SU-DHL-6 (cell line): ENCODE data around the gene PTCRA.

Experiments used
- EZH2phosphoT487 ChIP-seq: fragments of 200-600 bp; sonication (generic), shearing (Covaris generic); conservative IDR thresholded peaks from 2 replicates; pipeline ENCODE4 v1.6.1; 2018; ENCODE audit warnings: mild to moderate bottlenecking, antibody characterized with exemption, low read length, moderate library complexity, mixed read lengths
- TF ChIP-seq, protein P1 (sequence below): fragments of 200-600 bp; sonication (generic); IDR thresholded peaks from one replicate; pipeline ENCODE4 v1.5.1; 2017; ENCODE audit warnings: antibody characterized with exemption, mild to moderate bottlenecking, low read length, moderate library complexity; ENCODE audit not compliant: insufficient read depth, poor library complexity, severe bottlenecking

DNA sequence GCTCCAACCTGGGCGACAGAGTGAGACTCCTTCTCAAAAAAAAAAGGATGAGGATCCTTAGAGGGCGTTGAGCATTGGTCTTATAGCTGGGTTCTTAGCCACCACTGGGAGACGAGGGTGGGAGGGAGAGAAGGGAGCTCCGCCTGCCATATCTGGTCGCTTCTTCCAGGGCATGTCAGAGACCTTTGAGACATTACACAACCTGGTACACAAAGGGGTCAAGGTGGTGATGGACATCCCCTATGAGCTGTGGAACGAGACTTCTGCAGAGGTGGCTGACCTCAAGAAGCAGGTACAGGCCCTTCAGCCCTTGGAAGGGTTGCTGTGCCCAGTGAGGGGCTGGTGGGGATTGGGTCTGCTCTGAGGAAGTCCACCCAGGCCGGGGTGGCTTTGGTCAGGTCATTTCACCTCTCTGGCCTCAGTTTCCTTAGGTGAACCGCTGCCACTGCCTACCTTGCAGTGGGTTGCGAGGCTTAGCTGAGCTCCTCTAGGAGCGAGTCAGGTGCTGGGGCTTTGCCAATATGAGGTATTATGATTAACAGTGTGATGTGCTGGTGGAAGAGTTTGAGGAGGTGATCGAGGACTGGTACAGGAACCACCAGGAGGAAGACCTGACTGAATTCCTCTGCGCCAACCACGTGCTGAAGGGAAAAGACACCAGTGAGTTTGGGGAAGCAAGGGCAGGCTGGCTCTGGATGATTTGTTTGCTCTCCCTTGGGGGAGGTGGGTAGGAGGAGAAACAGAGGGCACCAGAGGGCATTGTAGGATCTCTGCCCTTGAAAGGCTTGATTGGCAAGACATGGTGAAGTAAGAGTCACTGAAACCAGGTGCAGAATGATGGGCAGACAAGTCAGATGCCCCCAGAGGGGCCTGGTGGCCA, 21.9 kb downstream of the PTCRA start:
- TF ChIP-seq, protein P1, sequence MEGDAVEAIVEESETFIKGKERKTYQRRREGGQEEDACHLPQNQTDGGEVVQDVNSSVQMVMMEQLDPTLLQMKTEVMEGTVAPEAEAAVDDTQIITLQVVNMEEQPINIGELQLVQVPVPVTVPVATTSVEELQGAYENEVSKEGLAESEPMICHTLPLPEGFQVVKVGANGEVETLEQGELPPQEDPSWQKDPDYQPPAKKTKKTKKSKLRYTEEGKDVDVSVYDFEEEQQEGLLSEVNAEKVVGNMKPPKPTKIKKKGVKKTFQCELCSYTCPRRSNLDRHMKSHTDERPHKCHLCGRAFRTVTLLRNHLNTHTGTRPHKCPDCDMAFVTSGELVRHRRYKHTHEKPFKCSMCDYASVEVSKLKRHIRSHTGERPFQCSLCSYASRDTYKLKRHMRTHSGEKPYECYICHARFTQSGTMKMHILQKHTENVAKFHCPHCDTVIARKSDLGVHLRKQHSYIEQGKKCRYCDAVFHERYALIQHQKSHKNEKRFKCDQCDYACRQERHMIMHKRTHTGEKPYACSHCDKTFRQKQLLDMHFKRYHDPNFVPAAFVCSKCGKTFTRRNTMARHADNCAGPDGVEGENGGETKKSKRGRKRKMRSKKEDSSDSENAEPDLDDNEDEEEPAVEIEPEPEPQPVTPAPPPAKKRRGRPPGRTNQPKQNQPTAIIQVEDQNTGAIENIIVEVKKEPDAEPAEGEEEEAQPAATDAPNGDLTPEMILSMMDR = no peak
- TF ChIP-seq EZH2phosphoT487 = no peak
